ELR (cell line): ENCODE measurements around the gene IFI35.
"Not testable (repeated sequence)": the region's sequence is repeated elsewhere in the genome, so short reads cannot be mapped to it uniquely, and the experiment has no call there.

Source experiments
- DNase-seq: peaks from one replicate; pipeline ENCODE4 v3.0.0-alpha.2; 2015; ENCODE audit warnings: low read depth

Gene IFI35

GRCh38 chr17:43024407-43025289, 18.1 kb downstream of the IFI35 start, which contains the start of gene RND2:
RND2 (plus strand) TSS chr17:43025231; CDS start chr17:43025348, 117 bp downstream.
- peak; percentile 98 for DNase-seq

- no peak for DNase-seq
Measured at GRCh38 chr17:43025290-43025657, 18.7 kb downstream of the IFI35 start.

- DNase-seq, result no peak
Measured at GRCh38 chr17:43025766-43026537, 19.4 kb downstream of the IFI35 start.

GRCh38 chr17:43026595-43026994, 20.0 kb downstream of the IFI35 start:
- no peak for DNase-seq

GRCh38 chr17:43027091-43028032, 20.8 kb downstream of the IFI35 start:
- DNase-seq, result no peak

- DNase-seq, result no peak
Measured at GRCh38 chr17:43028221-43028861, 21.8 kb downstream of the IFI35 start.

- DNase-seq, result no peak
Measured at GRCh38 chr17:43030137-43030767, 23.7 kb downstream of the IFI35 start.

GRCh38 chr17:43031666-43032065, 25.1 kb downstream of the IFI35 start:
- DNase-seq, result no peak

GRCh38 chr17:43033948-43034881, 27.6 kb downstream of the IFI35 start:
- DNase-seq, result no peak

- no peak for DNase-seq
Measured at GRCh38 chr17:43034894-43035293, 28.3 kb downstream of the IFI35 start.

- DNase-seq, result no peak
Measured at GRCh38 chr17:43039646-43040045, 33.1 kb downstream of the IFI35 start.

GRCh38 chr17:43040655-43041054, 34.1 kb downstream of the IFI35 start:
- DNase-seq, result no peak

- DNase-seq, result no peak
Measured at GRCh38 chr17:43042025-43042628, 35.5 kb downstream of the IFI35 start.

- no peak for DNase-seq
Measured at GRCh38 chr17:43043307-43043706, 36.7 kb downstream of the IFI35 start.

- no peak for DNase-seq
Measured at GRCh38 chr17:43044024-43044423, 37.4 kb downstream of the IFI35 start.

GRCh38 chr17:43051969-43052368, 45.4 kb downstream of the IFI35 start:
- DNase-seq, result no peak

- not testable (repeated sequence) for DNase-seq
Measured at GRCh38 chr17:43053008-43053407, 46.4 kb downstream of the IFI35 start.

- no peak for DNase-seq
Measured at GRCh38 chr17:43056051-43056450, 49.5 kb downstream of the IFI35 start.

GRCh38 chr17:43062984-43063638, 56.5 kb downstream of the IFI35 start:
- no peak for DNase-seq
